ENCODE measurements around the gene MPG.

DNA sequence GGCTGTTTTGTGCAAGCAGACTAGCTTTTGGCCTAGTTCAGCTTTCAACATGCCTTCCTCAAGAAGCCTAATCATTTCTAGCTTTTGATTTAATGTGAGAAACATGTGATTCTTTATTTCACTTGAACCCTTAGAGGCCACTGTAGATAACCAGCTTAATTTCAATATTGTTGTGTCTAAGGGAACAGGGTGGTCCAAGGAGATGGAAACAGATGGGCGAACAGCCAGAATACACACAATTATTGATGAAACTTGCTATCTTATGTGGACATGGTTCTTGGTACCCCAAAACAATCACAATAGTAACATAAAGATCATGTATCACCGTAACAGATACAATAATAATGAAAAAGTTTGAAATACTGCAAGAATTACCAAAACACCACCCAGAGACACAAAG lies 55.7 kb downstream of the MPG start:
- no peak for TF ChIP-seq EP300 (IDR thresholded peaks at IDR 0.05)
- TF ChIP-seq, protein P1, sequence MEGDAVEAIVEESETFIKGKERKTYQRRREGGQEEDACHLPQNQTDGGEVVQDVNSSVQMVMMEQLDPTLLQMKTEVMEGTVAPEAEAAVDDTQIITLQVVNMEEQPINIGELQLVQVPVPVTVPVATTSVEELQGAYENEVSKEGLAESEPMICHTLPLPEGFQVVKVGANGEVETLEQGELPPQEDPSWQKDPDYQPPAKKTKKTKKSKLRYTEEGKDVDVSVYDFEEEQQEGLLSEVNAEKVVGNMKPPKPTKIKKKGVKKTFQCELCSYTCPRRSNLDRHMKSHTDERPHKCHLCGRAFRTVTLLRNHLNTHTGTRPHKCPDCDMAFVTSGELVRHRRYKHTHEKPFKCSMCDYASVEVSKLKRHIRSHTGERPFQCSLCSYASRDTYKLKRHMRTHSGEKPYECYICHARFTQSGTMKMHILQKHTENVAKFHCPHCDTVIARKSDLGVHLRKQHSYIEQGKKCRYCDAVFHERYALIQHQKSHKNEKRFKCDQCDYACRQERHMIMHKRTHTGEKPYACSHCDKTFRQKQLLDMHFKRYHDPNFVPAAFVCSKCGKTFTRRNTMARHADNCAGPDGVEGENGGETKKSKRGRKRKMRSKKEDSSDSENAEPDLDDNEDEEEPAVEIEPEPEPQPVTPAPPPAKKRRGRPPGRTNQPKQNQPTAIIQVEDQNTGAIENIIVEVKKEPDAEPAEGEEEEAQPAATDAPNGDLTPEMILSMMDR (IDR thresholded peaks at IDR 0.05) = no peak

Data from esophagus muscularis mucosa (tissue), 3 donors.